ENCODE results near the gene CHST2.

The CHST2 gene

DNA sequence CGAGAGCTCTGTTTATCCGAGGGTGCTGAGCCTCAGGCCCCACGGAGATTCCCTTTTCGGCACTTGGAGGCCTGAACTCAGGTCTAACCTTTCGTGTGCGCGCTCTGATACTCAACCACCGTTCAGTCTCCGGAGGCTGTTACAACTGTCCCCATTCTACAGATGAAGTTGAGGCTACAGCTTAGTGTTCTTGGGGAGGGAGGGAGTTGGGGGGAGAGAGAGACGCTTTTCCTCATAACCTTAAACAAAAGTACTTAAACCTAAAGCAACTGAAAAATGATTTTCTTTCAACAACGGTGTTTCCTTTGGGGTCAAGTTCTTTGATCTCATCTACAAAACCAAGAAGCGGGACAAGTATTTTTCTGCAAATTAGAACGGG is 952 bp upstream of the CHST2 start:
- H3K4me3 ChIP-seq (ENCODE audit: low read depth, low read length), result peak overlapping the region; percentile 67
- DNase-seq (ENCODE audit: low read depth), result no peak
- TF ChIP-seq, protein P1, sequence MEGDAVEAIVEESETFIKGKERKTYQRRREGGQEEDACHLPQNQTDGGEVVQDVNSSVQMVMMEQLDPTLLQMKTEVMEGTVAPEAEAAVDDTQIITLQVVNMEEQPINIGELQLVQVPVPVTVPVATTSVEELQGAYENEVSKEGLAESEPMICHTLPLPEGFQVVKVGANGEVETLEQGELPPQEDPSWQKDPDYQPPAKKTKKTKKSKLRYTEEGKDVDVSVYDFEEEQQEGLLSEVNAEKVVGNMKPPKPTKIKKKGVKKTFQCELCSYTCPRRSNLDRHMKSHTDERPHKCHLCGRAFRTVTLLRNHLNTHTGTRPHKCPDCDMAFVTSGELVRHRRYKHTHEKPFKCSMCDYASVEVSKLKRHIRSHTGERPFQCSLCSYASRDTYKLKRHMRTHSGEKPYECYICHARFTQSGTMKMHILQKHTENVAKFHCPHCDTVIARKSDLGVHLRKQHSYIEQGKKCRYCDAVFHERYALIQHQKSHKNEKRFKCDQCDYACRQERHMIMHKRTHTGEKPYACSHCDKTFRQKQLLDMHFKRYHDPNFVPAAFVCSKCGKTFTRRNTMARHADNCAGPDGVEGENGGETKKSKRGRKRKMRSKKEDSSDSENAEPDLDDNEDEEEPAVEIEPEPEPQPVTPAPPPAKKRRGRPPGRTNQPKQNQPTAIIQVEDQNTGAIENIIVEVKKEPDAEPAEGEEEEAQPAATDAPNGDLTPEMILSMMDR (conservative IDR thresholded peaks at IDR 0.05; ENCODE audit: low read depth, low read length), result no peak

DNA sequence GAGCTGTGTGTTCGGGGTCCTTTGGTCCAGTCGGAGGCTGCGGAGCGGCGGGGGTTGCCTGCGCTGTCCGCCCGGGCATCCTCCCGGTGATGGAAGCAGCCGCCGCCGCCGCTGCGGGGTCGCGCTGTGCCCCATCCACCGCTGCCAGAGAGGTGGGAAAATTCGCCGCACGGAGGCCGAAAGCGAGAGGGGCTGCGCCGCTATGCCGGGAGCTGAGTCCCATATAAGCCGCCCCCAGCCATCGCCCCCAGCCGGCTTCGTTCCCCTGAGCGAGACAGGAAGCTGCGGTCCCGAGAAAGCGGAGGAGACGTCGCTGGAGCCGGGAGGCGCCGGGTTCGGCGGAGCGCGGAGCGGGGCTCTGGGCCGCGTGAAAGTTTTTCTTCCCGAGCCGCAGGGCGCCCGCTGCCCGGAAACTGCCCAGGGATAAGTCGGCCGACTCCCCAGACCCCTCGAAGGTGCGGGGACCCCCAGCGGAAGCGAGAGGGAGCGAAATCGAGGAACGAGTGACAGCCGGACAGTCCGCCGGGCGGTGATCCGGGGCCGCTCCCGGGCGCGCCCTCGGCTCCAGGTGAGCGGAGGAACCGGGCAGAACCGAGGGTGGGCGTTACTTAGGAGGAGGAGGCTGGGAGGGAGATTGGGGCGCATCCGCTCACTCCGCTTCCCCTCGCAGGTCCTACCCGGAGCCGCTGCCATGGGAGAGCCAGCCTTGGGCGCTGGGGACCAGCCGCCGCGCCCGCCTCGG is 574 bp downstream of the CHST2 start:
- peak overlapping the region; percentile 67 for H3K4me3 ChIP-seq (ENCODE audit: low read depth, low read length)
- TF ChIP-seq, protein P1 (conservative IDR thresholded peaks at IDR 0.05; ENCODE audit: low read depth, low read length), result no peak
- peak; percentile 38 for DNase-seq (ENCODE audit: low read depth)

DNA sequence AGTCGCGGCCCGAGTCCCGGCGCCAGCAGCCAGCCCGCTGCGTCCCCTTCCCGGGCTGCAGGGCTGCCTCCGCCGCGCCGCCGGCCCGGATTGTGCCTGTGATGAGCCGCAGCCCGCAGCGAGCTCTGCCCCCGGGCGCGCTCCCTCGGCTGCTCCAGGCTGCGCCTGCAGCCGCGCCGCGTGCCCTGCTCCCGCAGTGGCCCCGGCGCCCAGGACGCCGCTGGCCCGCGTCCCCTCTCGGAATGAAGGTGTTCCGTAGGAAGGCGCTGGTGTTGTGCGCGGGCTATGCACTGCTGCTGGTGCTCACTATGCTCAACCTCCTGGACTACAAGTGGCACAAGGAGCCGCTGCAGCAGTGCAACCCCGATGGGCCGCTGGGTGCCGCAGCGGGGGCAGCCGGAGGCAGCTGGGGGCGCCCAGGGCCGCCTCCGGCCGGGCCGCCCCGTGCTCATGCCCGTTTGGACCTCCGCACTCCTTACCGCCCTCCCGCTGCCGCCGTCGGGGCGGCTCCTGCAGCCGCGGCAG is 1.2 kb downstream of the CHST2 start:
- peak; percentile 65 for DNase-seq (ENCODE audit: low read depth)
- TF ChIP-seq, protein P1 (conservative IDR thresholded peaks at IDR 0.05; ENCODE audit: low read depth, low read length), result peak; percentile 15
- peak overlapping the region; percentile 67 for H3K4me3 ChIP-seq (ENCODE audit: low read depth, low read length)

DNA sequence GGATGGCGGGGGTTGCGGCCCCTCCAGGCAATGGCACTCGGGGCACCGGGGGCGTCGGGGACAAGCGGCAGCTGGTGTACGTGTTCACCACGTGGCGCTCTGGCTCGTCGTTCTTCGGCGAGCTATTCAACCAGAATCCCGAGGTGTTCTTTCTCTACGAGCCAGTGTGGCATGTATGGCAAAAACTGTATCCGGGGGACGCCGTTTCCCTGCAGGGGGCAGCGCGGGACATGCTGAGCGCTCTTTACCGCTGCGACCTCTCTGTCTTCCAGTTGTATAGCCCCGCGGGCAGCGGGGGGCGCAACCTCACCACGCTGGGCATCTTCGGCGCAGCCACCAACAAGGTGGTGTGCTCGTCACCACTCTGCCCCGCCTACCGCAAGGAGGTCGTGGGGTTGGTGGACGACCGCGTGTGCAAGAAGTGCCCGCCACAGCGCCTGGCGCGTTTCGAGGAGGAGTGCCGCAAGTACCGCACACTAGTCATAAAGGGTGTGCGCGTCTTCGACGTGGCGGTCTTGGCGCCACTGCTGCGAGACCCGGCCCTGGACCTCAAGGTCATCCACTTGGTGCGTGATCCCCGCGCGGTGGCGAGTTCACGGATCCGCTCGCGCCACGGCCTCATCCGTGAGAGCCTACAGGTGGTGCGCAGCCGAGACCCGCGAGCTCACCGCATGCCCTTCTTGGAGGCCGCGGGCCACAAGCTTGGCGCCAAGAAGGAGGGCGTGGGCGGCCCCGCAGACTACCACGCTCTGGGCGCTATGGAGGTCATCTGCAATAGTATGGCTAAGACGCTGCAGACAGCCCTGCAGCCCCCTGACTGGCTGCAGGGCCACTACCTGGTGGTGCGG is 1.9 kb downstream of the CHST2 start:
- TF ChIP-seq, protein P1 (conservative IDR thresholded peaks at IDR 0.05; ENCODE audit: low read depth, low read length), result peak; percentile 77
- peak overlapping the region; percentile 67 for H3K4me3 ChIP-seq (ENCODE audit: low read depth, low read length)
- DNase-seq (ENCODE audit: low read depth), result peak; percentile 87

DNA sequence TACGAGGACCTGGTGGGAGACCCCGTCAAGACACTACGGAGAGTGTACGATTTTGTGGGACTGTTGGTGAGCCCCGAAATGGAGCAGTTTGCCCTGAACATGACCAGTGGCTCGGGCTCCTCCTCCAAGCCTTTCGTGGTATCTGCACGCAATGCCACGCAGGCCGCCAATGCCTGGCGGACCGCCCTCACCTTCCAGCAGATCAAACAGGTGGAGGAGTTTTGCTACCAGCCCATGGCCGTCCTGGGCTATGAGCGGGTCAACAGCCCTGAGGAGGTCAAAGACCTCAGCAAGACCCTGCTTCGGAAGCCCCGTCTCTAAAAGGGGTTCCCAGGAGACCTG is 2.5 kb downstream of the CHST2 start:
- no peak for DNase-seq (ENCODE audit: low read depth)
- TF ChIP-seq, protein P1 (conservative IDR thresholded peaks at IDR 0.05; ENCODE audit: low read depth, low read length), result no peak
- H3K4me3 ChIP-seq (ENCODE audit: low read depth, low read length), result peak overlapping the region; percentile 67

DNA sequence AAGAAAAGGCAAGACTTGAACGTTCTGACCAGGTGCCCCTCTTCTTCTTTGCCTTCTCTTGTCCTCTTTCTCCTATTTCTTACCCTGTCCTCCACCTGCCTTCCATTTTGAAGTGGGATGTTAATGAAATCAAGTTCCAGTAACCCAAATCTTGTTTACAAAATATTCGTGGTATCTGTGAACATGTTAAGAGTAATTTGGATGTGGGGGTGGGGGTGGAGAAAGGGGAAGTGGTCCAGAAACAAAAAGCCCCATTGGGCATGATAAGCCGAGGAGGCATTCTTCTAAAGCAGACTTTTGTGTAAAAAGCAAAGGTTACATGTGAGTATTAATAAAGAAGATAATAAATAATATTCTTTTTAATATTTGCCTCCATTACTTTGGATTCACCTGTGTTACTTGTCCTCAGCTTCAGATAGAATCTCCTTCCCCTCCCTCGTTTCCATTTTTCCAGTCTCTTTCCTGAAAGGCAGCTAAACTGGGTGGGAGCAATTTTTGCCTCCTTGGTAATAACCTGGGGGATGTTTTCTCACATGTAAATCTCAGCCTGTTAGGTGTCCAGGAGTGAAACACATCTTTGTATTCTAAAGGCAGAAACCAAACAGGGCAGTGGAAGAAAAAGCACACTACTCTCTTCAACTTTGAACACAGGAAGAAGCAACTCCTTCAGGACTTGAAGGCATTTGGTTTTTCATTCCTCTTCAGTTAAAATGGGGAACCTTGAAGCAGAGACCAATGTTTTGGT is 3.2 kb downstream of the CHST2 start:
- H3K4me3 ChIP-seq (ENCODE audit: low read depth, low read length), result peak overlapping the region; percentile 67
- TF ChIP-seq, protein P1 (conservative IDR thresholded peaks at IDR 0.05; ENCODE audit: low read depth, low read length), result no peak
- peak; percentile 36 for DNase-seq (ENCODE audit: low read depth)

Measured in choroid plexus epithelial cell (primary cell).